NT2/D1 (cell line): ENCODE data around the gene DECR2.

Experiments used
- DNase-seq: peaks from one replicate; pipeline ENCODE4 v3.0.0-alpha.2; 2011; ENCODE audit warnings: low read depth, low spot score
- H3K27me3 ChIP-seq: 2 replicates; pipeline ENCODE4 v1.6.0; 2011; ENCODE audit warnings: mild to moderate bottlenecking; ENCODE audit not compliant: insufficient read length, insufficient read depth
- H3K36me3 ChIP-seq: 2 replicates; pipeline ENCODE4 v1.6.1; 2011; ENCODE audit warnings: mild to moderate bottlenecking, low read length, mixed read lengths; ENCODE audit not compliant: insufficient read depth, insufficient read length
- H3K4me1 ChIP-seq: 2 replicates; pipeline ENCODE4 v1.5.1; 2011; ENCODE audit not compliant: insufficient read depth, insufficient read length
- H3K4me3 ChIP-seq: 2 replicates; pipeline ENCODE4 v1.5.1; 2011; ENCODE audit warnings: low read depth; ENCODE audit not compliant: insufficient read length
- H3K9ac ChIP-seq: 2 replicates; pipeline ENCODE4 v1.6.0; 2011; ENCODE audit warnings: low read depth; ENCODE audit not compliant: insufficient read length
- H3K9me3 ChIP-seq: 2 replicates; pipeline ENCODE4 v1.5.1; 2011; ENCODE audit warnings: mild to moderate bottlenecking, low read length; ENCODE audit not compliant: insufficient read depth
- SUZ12 ChIP-seq: IDR thresholded peaks from 2 replicates; pipeline ENCODE4 v1.6.1; 2011; ENCODE audit not compliant: insufficient read length, insufficient read depth; ENCODE audit errors: extremely low read depth
- YY1 ChIP-seq: IDR thresholded peaks from 2 replicates; pipeline ENCODE4 v1.6.1; 2011; ENCODE audit not compliant: insufficient read length, insufficient read depth
- ZNF274 ChIP-seq: IDR thresholded peaks from 2 replicates; pipeline ENCODE4 v1.6.1; 2011; ENCODE audit warnings: mild to moderate bottlenecking, low read depth, low read length

Gene DECR2

GRCh38 chr16:392450-393030, 9.1 kb upstream of the DECR2 start:
- H3K9ac ChIP-seq = no peak overlapping the region
- TF ChIP-seq SUZ12 (no peak), ZNF274 (no peak), YY1 (no peak)

GRCh38 chr16:396199-396598, 5.5 kb upstream of the DECR2 start:
- peak overlapping the region; percentile 52 for H3K4me3 ChIP-seq
- TF ChIP-seq YY1 = no peak
- TF ChIP-seq ZNF274 = no peak
- TF ChIP-seq SUZ12 = no peak
- peaks cover 19% of the 10 kb centered on the region for H3K4me1 ChIP-seq
- H3K9me3 ChIP-seq = peaks cover 9% of the 10 kb centered on the region; the same call in 1 of the 2 replicates
- H3K36me3 ChIP-seq = peaks cover 29% of the 10 kb centered on the region
- DNase-seq = no peak
- H3K27me3 ChIP-seq = no peaks in the 10 kb centered on the region
- peak overlapping the region; percentile 81 for H3K9ac ChIP-seq

More at GRCh38 chr16:392450-393030, 9.1 kb upstream of the DECR2 start:
- Histone ChIP-seq H3K36me3 (no peaks in the 10 kb centered on the region), H3K27me3 (no peaks in the 10 kb centered on the region), H3K4me3 (no peak overlapping the region), H3K9me3 (peaks cover 9% of the 10 kb centered on the region; the same call in 1 of the 2 replicates), H3K4me1 (peaks cover 3% of the 10 kb centered on the region)
- no peak for DNase-seq

- Histone ChIP-seq H3K4me1 (peaks cover 19% of the 10 kb centered on the region), H3K9ac (peak overlapping the region; percentile 81), H3K27me3 (no peaks in the 10 kb centered on the region), H3K36me3 (peaks cover 29% of the 10 kb centered on the region), H3K9me3 (peaks cover 9% of the 10 kb centered on the region; the same call in 1 of the 2 replicates), H3K4me3 (peak overlapping the region; percentile 52)
- no peak for TF ChIP-seq ZNF274
- TF ChIP-seq YY1 = no peak
- TF ChIP-seq SUZ12 = no peak
- no peak for DNase-seq
These were observed 5.1 kb upstream of the DECR2 start for GRCh38 chr16:396605-397004.

- Histone ChIP-seq H3K9me3 (peaks cover 4% of the 10 kb centered on the region; the same call in 1 of the 2 replicates), H3K4me1 (peaks cover 19% of the 10 kb centered on the region), H3K27me3 (no peaks in the 10 kb centered on the region), H3K36me3 (peaks cover 29% of the 10 kb centered on the region), H3K9ac (peak within 1 kb of the TSS; percentile 93), H3K4me3 (peak within 1 kb of the TSS; percentile 63)
- no peak for DNase-seq
- TF ChIP-seq ZNF274 = no peak
- TF ChIP-seq YY1 = no peak
- TF ChIP-seq SUZ12 = no peak
These were observed 4.5 kb upstream of the DECR2 start, which contains the start of gene NME4 for GRCh38 chr16:397135-397661. NME4 (plus strand) TSS chr16:397199; CDS start chr16:397223, 24 bp downstream.

- TF ChIP-seq YY1 (no peak), SUZ12 (no peak), ZNF274 (no peak)
- Histone ChIP-seq H3K36me3 (peaks cover 29% of the 10 kb centered on the region), H3K9me3 (no peaks in the 10 kb centered on the region), H3K9ac (peak overlapping the region; percentile 78), H3K4me3 (peak overlapping the region; percentile 36), H3K27me3 (no peaks in the 10 kb centered on the region), H3K4me1 (peaks cover 19% of the 10 kb centered on the region)
- DNase-seq = no peak
These were observed 3.9 kb upstream of the DECR2 start for GRCh38 chr16:397736-398332.

GRCh38 chr16:398561-399339, 2.9 kb upstream of the DECR2 start:
- H3K4me1 ChIP-seq = peaks cover 19% of the 10 kb centered on the region
- H3K4me3 ChIP-seq = peak overlapping the region; percentile 1
- no peaks in the 10 kb centered on the region for H3K9me3 ChIP-seq
- TF ChIP-seq ZNF274 (no peak), SUZ12 (no peak), YY1 (no peak)
- DNase-seq = no peak
- H3K9ac ChIP-seq = peak overlapping the region; percentile 78
- H3K27me3 ChIP-seq = no peaks in the 10 kb centered on the region
- H3K36me3 ChIP-seq = peaks cover 29% of the 10 kb centered on the region
